Pancreas (tissue), 10 donors: ENCODE data around the gene CBX3. TPM values are rescaled to one million over a fixed set of nuclear protein-coding genes. Genes with fewer than 3 reads are reported as not detected.

Source experiments
- ATAC-seq, 4 donors: fragments of 200-7000 bp; cut with Tn5 transposase; one replicate each; pipeline versions ENCODE4 v1.8.0 to v1.9.1; 2020; ENCODE audit warnings: mild to moderate bottlenecking in 4 of 4, moderate library complexity in 4 of 4
- DNase-seq, 6 donors: peaks; one replicate each; pipeline ENCODE4 v3.0.0-alpha.2; 2020
- FAIRE-seq: peaks from 2 replicates; lab custom pipeline; 2012; peaks lifted over from hg19 to GRCh38; lab: Jason Lieb, UNC
- H3K27ac ChIP-seq, 4 donors: fragments of 200-600 bp; sonication (generic); 1 replicate in 3 of 4; 2 replicates in 1 of 4; pipeline versions ENCODE4 v1.5.0 to v1.8.0; 2020
- H3K27me3 ChIP-seq, 4 donors: fragments of 200-600 bp; one replicate each; pipeline ENCODE4 v1.8.0; 2021
- H3K36me3 ChIP-seq, 3 donors: fragments of 200-600 bp; sonication (generic) in 1 of 3; one replicate each; pipeline versions ENCODE4 v1.5.0 to v1.8.0; 2020 to 2021
- H3K4me1 ChIP-seq, 3 donors: fragments of 200-600 bp; one replicate each; pipeline ENCODE4 v1.8.0; 2021
- H3K4me3 ChIP-seq, 4 donors: fragments of 200-600 bp; sonication (generic) in 2 of 4; one replicate each; pipeline versions ENCODE4 v1.5.0 to v1.8.0; 2020 to 2021
- H3K9me3 ChIP-seq, 4 donors: fragments of 200-600 bp; one replicate each; pipeline ENCODE4 v1.8.0; 2021
- WGBS, 2 donors: extraction: QIAGEN DNeasy Blood & Tissue Kit; methylation state at CpG; one replicate each; pipeline ENCODE4 v1.1.7; 2013; 5-methylcytosine and 5-hydroxymethylcytosine counted together
- intact Hi-C, 3 donors: fragments of 100-400 bp; cut with DNase I; formaldehyde crosslinking; loops; one replicate each; pipeline versions ENCODE4 v1.11.1 to v1.14.2; 2022
- polyA plus RNA-seq, 2 donors: library from polyadenylated mRNA; stranded (reverse); fragments of 200-250 nt; gene quantifications; one replicate each; pipeline ENCODE4 v1.2.3, GENCODE V29; 2013
- total RNA-seq, 6 donors: library from RNA; stranded (reverse); fragmentation: NEBNext Ultra II Directional in 4 of 6; extraction: Animal tissue kit (Norgen Biotek cat#: 25700) in 4 of 6; gene quantifications; one replicate each; pipeline versions ENCODE4 v1.2.1 to v1.2.4, GENCODE V29; 2021 to 2023
- TF ChIP-seq, protein P1 (sequence below), 4 donors: fragments of 200-600 bp; sonication (generic) in 3 of 4; IDR thresholded peaks; one replicate each; pipeline versions ENCODE4 v1.5.0 to v1.8.0; 2021; ENCODE audit warnings: antibody characterized with exemption in 4 of 4
- donor health status: healthy with polysubstance abuse.
- donor health status: DM: no; HTN: no; CAD: no; lungs with moderate emphysema.
- donor health status: DM: no; HTN: no; CAD: no.
- donor health status: control.
- donor health status: control.
- donor health status: Bipolar disorder and iron deficiency.
- donor health status: DM: yes; HTN: yes; CAD: no.
- donor health status: DM: no; HTN: no; CAD: no.
- donor health status: DM: no; HTN: no; CAD: no.
- donor health status: DM: yes; HTN: yes; CAD: no.

Gene CBX3
- total and polyA plus RNA-seq, 8 donors = 22.0 to 60.7 (median 36.0) TPM

DNA sequence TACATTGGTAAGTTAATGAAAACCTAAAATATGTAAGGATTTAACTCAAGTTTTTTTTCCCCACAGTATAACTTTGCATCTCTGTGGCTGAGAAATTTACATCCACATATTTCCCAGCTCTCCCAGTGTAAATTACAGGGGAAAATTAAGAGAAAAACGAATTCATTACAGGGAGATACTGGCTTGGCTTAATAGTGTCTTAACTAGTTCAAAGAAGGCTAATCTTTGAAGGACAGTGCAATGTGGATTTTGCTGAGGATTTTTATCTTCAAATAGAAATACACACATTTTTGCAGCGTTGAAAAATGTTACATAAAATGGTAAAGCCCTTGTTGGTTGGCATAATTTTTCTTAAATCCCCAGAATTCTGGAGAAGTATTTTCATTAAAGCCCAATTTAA is 1.5 kb downstream of the CBX3 start:
- intact Hi-C loops = no loop called here

DNA sequence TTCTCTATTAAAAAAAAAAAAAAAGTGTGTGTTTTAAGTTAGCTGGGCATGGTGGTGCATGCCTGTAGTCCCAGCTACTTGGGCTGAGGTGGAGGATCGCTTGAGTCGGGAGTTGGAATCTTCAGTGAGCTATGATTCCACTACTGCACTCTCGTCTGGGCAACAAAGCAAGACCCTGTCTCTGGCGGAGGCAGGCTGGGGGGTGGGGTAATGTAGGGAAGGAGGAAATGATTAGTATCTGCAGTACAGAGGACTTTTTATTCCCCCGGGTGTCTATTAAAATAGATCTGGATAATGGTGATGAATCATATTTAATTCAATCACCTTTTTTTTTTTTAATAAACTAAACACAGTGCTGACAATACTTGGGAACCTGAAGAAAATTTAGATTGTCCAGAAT is 6.5 kb downstream of the CBX3 start:
- 82 to 87% methylated on average over 5 of the region's 5 CpGs for WGBS, 2 donors
- ATAC-seq = no peak

More for the DNA sequence above, 1.5 kb downstream of the CBX3 start:
- no peaks in the 10 kb centered on the region for H3K27me3 ChIP-seq
- TF ChIP-seq, protein P1, sequence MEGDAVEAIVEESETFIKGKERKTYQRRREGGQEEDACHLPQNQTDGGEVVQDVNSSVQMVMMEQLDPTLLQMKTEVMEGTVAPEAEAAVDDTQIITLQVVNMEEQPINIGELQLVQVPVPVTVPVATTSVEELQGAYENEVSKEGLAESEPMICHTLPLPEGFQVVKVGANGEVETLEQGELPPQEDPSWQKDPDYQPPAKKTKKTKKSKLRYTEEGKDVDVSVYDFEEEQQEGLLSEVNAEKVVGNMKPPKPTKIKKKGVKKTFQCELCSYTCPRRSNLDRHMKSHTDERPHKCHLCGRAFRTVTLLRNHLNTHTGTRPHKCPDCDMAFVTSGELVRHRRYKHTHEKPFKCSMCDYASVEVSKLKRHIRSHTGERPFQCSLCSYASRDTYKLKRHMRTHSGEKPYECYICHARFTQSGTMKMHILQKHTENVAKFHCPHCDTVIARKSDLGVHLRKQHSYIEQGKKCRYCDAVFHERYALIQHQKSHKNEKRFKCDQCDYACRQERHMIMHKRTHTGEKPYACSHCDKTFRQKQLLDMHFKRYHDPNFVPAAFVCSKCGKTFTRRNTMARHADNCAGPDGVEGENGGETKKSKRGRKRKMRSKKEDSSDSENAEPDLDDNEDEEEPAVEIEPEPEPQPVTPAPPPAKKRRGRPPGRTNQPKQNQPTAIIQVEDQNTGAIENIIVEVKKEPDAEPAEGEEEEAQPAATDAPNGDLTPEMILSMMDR (IDR thresholded peaks at IDR 0.05) = no peak
- H3K4me3 ChIP-seq = peak overlapping the region in 3 of 4 donors; percentile 68 to 93 (median 91)
- FAIRE-seq = no peak
- H3K36me3 ChIP-seq = peaks cover 0 to 17% (median 0%) of the 10 kb centered on the region in 3 donors
- peaks cover 12 to 16% (median 15%) of the 10 kb centered on the region in 3 donors for H3K4me1 ChIP-seq
- ATAC-seq = no peak
- peak overlapping the region in 2 of 4 donors; percentile 100 for H3K27ac ChIP-seq
- WGBS, 2 donors = 3 to 6% methylated on average over 2 of the region's 2 CpGs
- DNase-seq = no peak
- no peaks in the 10 kb centered on the region for H3K9me3 ChIP-seq

DNA sequence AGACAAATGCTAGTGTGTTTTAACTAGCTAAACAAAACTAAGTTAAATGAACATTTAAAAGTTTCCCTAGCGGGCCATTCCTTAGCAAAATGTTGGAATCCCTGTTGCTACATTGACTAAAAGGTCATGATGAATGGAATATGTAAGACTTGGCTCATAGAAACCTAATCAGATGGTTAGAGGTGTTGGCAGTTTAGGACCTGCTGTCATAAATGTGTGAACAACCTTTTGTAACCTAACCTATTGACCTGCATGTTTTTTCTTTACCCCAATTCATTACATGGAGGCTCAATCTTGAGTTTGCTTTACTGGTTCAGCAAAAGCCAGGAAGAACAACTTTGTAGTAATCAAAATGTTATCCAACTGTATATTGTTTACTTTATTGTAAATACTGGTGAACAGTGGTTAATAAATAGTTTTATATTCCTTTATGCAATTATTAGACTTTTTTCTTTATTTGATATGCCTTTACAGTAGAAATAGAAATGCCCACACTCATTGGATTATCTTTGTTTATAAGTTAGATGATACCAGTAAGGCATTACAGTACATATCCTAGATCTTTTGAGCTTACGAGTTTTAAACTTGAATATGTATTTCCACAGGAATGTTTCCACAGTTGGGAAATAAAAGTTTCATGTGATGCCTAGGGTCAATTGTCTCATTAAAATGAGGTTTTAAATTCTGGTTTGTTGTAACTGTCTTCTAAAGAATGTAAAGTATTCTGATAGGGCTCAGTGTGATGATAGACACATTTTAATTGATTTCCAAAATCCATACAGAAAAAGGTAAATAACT is 11.6 kb downstream of the CBX3 start:
- ATAC-seq (no peak), DNase-seq (no peak), FAIRE-seq (peak; percentile 13)
- Histone ChIP-seq H3K4me1 (no peaks in the 10 kb centered on the region), H3K9me3 (no peaks in the 10 kb centered on the region), H3K27ac (no peak overlapping the region), H3K4me3 (no peak overlapping the region), H3K36me3 (peaks cover 0 to 38% (median 22%) of the 10 kb centered on the region in 3 donors), H3K27me3 (no peaks in the 10 kb centered on the region)
- 92 to 94% methylated on average over 2 of the region's 2 CpGs for WGBS, 2 donors
- intact Hi-C loops = no loop called here
- TF ChIP-seq, protein P1 (IDR thresholded peaks at IDR 0.05) = no peak

More for the DNA sequence above, 6.5 kb downstream of the CBX3 start:
- no peak for FAIRE-seq
- peaks cover 11 to 16% (median 15%) of the 10 kb centered on the region in 3 donors for H3K4me1 ChIP-seq
- H3K36me3 ChIP-seq = peaks cover 0 to 53% (median 22%) of the 10 kb centered on the region in 3 donors
- no peak overlapping the region for H3K27ac ChIP-seq
- intact Hi-C loops = no loop called here
- no peaks in the 10 kb centered on the region for H3K9me3 ChIP-seq
- no peak for DNase-seq
- no peak overlapping the region for H3K4me3 ChIP-seq
- no peaks in the 10 kb centered on the region for H3K27me3 ChIP-seq
- TF ChIP-seq, protein P1 (IDR thresholded peaks at IDR 0.05) = no peak

DNA sequence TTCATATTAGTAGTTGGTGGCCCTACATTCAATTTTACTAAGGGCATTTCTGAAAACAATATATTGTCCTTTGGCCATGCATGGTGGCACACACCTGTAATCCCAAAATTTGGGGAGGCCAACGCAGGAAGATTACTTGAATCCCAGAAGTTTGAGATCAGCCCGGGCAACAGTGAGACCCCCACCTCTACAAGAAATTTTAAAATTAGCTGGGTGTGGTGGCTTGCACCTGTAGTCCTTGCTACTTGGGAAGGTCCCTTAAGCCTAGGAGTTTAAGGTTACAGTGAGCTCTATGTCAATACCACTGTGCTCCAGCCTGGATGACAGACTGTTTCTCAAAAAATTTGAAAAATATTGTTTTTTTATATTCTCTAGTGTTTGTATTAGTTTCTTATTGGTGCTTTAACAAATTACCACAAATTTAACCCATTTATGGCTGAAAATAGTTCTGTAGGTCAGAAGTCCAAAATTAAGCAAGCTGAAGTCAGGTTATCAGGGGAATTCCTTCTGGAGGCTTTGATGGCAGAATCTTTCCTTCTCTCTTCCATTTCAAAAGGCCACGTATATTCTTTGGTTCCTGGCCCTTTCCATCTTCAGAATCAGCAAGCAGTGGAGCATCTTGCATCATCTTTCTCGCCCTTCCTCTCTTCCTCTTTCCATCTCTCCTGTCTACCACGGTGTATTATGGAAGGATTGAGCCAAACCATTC is 12.4 kb downstream of the CBX3 start:
- no peak for ATAC-seq
- WGBS, 2 donors = 82 to 85% methylated on average over 5 of the region's 5 CpGs
- TF ChIP-seq, protein P1 (IDR thresholded peaks at IDR 0.05) = no peak
- intact Hi-C loops = no loop called here
- no peak overlapping the region for H3K27ac ChIP-seq
- no peak for DNase-seq
- H3K9me3 ChIP-seq = no peaks in the 10 kb centered on the region
- no peaks in the 10 kb centered on the region for H3K27me3 ChIP-seq
- H3K4me1 ChIP-seq = no peaks in the 10 kb centered on the region
- peaks cover 0 to 30% (median 22%) of the 10 kb centered on the region in 3 donors for H3K36me3 ChIP-seq
- no peak for FAIRE-seq
- H3K4me3 ChIP-seq = no peak overlapping the region
